HEK293T (cell line): ENCODE results near the gene RNU1-1.
"Not testable (repeated sequence)": the region's sequence is repeated elsewhere in the genome, so short reads cannot be mapped to it uniquely, and the experiment has no call there.

ENCODE experiments used
- FOXM1 ChIP-seq: fragments of 450-650 bp; IDR thresholded peaks from 2 replicates; pipeline ENCODE4 v1.6.1; 2017; ENCODE audit warnings: mild to moderate bottlenecking, borderline replicate concordance
- SUZ12 ChIP-seq: fragments of 450-650 bp; IDR thresholded peaks from 2 replicates; pipeline ENCODE4 v1.6.1; 2016; ENCODE audit warnings: mild to moderate bottlenecking
- ZNF384 ChIP-seq: fragments of 450-650 bp; IDR thresholded peaks from 2 replicates; pipeline ENCODE4 v1.6.1; 2016

GRCh38 chr1:16534829-16535456, 20.9 kb upstream of the RNU1-1 start:
- TF ChIP-seq FOXM1, SUZ12, ZNF384: not testable (repeated sequence)
